OCI-LY1 (cell line): ENCODE measurements around the gene L3MBTL1.
"Not testable (repeated sequence)": the region's sequence is repeated elsewhere in the genome, so short reads cannot be mapped to it uniquely, and the experiment has no call there.

Experiments used
- H2AFZ ChIP-seq: fragments of 200-600 bp; sonication (generic), shearing (Covaris generic); 2 replicates; pipeline ENCODE4 v1.6.0; 2014; ENCODE audit warnings: antibody characterized with exemption, mild to moderate bottlenecking, low read length
- H3F3A ChIP-seq: fragments of 200-600 bp; sonication (generic), shearing (Covaris generic); 2 replicates; pipeline ENCODE4 v1.6.0; 2014; ENCODE audit warnings: mild to moderate bottlenecking, antibody characterized with exemption, low read length, moderate library complexity; ENCODE audit not compliant: insufficient read depth
- H3K27ac ChIP-seq: fragments of 200-600 bp; sonication (generic); 2 replicates; pipeline ENCODE4 v1.5.1; 2014; ENCODE audit warnings: low read length, mixed run types, mild to moderate bottlenecking, low read depth; ENCODE audit not compliant: poor library complexity, severe bottlenecking
- H3K27me3 ChIP-seq: fragments of 200-600 bp; sonication (generic); 2 replicates; pipeline ENCODE4 v1.6.0; 2014; ENCODE audit warnings: antibody characterized with exemption, mild to moderate bottlenecking, low read length, moderate library complexity; ENCODE audit not compliant: insufficient read depth
- H3K36me3 ChIP-seq: fragments of 200-600 bp; sonication (generic); 2 replicates; pipeline ENCODE4 v1.6.1; 2014; ENCODE audit warnings: mild to moderate bottlenecking, antibody characterized with exemption, low read length, moderate library complexity, mixed read lengths; ENCODE audit not compliant: insufficient read depth
- H3K4me1 ChIP-seq: fragments of 200-600 bp; sonication (generic); 2 replicates; pipeline ENCODE4 v1.5.1; 2014; ENCODE audit warnings: mild to moderate bottlenecking, low read length, moderate library complexity; ENCODE audit not compliant: insufficient read depth, severe bottlenecking
- H3K4me2 ChIP-seq: fragments of 200-600 bp; sonication (generic), shearing (Covaris generic); 2 replicates; pipeline ENCODE4 v1.6.1; 2014; ENCODE audit warnings: low read length
- H3K4me3 ChIP-seq: fragments of 200-600 bp; sonication (generic); 2 replicates; pipeline ENCODE4 v1.5.1; 2014; ENCODE audit warnings: low read length, low read depth, mild to moderate bottlenecking, mixed read lengths; ENCODE audit not compliant: poor library complexity, severe bottlenecking
- H3K79me2 ChIP-seq: fragments of 200-600 bp; shearing (Covaris generic); 2 replicates; pipeline ENCODE4 v1.6.1; 2016; ENCODE audit warnings: mixed run types, low read length, mixed read lengths; ENCODE audit not compliant: insufficient read depth
- H3K9ac ChIP-seq: fragments of 200-600 bp; sonication (generic), shearing (Covaris generic); 2 replicates; pipeline ENCODE4 v1.6.1; 2014; ENCODE audit warnings: mild to moderate bottlenecking, low read length, mixed read lengths
- H3K9me2 ChIP-seq: fragments of 200-600 bp; sonication (generic), shearing (Covaris generic); 2 replicates; pipeline ENCODE4 v1.6.1; 2014; ENCODE audit warnings: low read depth, mild to moderate bottlenecking, low read length, mixed read lengths
- H3K9me3 ChIP-seq: fragments of 200-600 bp; shearing (Covaris generic); 2 replicates; pipeline ENCODE4 v1.6.1; 2014; ENCODE audit warnings: low read length, mixed read lengths
- H4K20me1 ChIP-seq: fragments of 200-600 bp; sonication (generic), shearing (Covaris generic); 2 replicates; pipeline ENCODE4 v1.6.0; 2016; ENCODE audit warnings: mild to moderate bottlenecking, low read length; ENCODE audit not compliant: insufficient read depth
- CTCF ChIP-seq: fragments of 200-600 bp; sonication (generic), shearing (Covaris generic); IDR thresholded peaks from 2 replicates; pipeline ENCODE4 v1.5.1; 2017; ENCODE audit warnings: mild to moderate bottlenecking, antibody characterized with exemption, low read length, moderate library complexity, mixed read lengths
- EZH2 ChIP-seq: fragments of 200-600 bp; sonication (generic), shearing (Covaris generic); IDR thresholded peaks from 2 replicates; pipeline ENCODE4 v1.8.0; 2017; ENCODE audit warnings: borderline replicate concordance, mixed run types, mild to moderate bottlenecking, antibody characterized with exemption, low read length, moderate library complexity, mixed read lengths

L3MBTL1 gene

GRCh38 chr20:43490038-43490437 is 17.5 kb upstream of the L3MBTL1 start:
- no peak overlapping the region for H2AFZ ChIP-seq
- H3F3A ChIP-seq, result no peaks in the 10 kb centered on the region
- H3K4me3 ChIP-seq, result no peak overlapping the region
- H3K4me1 ChIP-seq, result no peaks in the 10 kb centered on the region
- no peaks in the 10 kb centered on the region for H3K27me3 ChIP-seq
- no peaks in the 10 kb centered on the region for H3K79me2 ChIP-seq
- H3K9ac ChIP-seq, result no peak overlapping the region
- H3K9me2 ChIP-seq, result no peaks in the 10 kb centered on the region
- TF ChIP-seq EZH2 (no peak), CTCF (no peak)
- no peak overlapping the region for H3K4me2 ChIP-seq
- H3K36me3 ChIP-seq, result no peaks in the 10 kb centered on the region; the same call in 1 of the 2 replicates
- H4K20me1 ChIP-seq, result no peaks in the 10 kb centered on the region
- no peaks in the 10 kb centered on the region for H3K9me3 ChIP-seq
- no peak overlapping the region for H3K27ac ChIP-seq

- Histone ChIP-seq H3F3A (no peaks in the 10 kb centered on the region), H3K9ac (no peak overlapping the region), H3K4me1 (no peaks in the 10 kb centered on the region), H3K79me2 (no peaks in the 10 kb centered on the region), H3K36me3 (no peaks in the 10 kb centered on the region), H3K9me3 (no peaks in the 10 kb centered on the region), H4K20me1 (no peaks in the 10 kb centered on the region), H3K27ac (no peak overlapping the region), H3K4me3 (no peak overlapping the region), H3K27me3 (peaks cover 6% of the 10 kb centered on the region; the same call in 1 of the 2 replicates), H2AFZ (no peak overlapping the region), H3K9me2 (no peaks in the 10 kb centered on the region), H3K4me2 (no peak overlapping the region)
- TF ChIP-seq EZH2 (no peak), CTCF (no peak)
Measured at GRCh38 chr20:43492101-43492500, 15.4 kb upstream of the L3MBTL1 start.

GRCh38 chr20:43495388-43495787 is 12.1 kb upstream of the L3MBTL1 start:
- H3F3A ChIP-seq, result no peaks in the 10 kb centered on the region
- no peak overlapping the region for H3K4me2 ChIP-seq
- H3K9me2 ChIP-seq, result no peaks in the 10 kb centered on the region
- H3K9me3 ChIP-seq, result no peaks in the 10 kb centered on the region
- no peak overlapping the region for H3K4me3 ChIP-seq
- H4K20me1 ChIP-seq, result no peaks in the 10 kb centered on the region
- no peaks in the 10 kb centered on the region for H3K4me1 ChIP-seq
- no peak overlapping the region for H2AFZ ChIP-seq
- peaks cover 6% of the 10 kb centered on the region; the same call in 1 of the 2 replicates for H3K27me3 ChIP-seq
- H3K79me2 ChIP-seq, result no peaks in the 10 kb centered on the region
- no peak for TF ChIP-seq CTCF
- no peak for TF ChIP-seq EZH2
- no peaks in the 10 kb centered on the region for H3K36me3 ChIP-seq
- H3K27ac ChIP-seq, result no peak overlapping the region
- H3K9ac ChIP-seq, result no peak overlapping the region

GRCh38 chr20:43502021-43502420 is 5.5 kb upstream of the L3MBTL1 start:
- not testable (repeated sequence) for H3K9me2 ChIP-seq

More at GRCh38 chr20:43502021-43502420, 5.5 kb upstream of the L3MBTL1 start:
- not testable (repeated sequence) for H3K27me3 ChIP-seq, H3K4me3 ChIP-seq, H3F3A ChIP-seq, H2AFZ ChIP-seq, H3K4me1 ChIP-seq, H3K9ac ChIP-seq, H3K79me2 ChIP-seq, H3K4me2 ChIP-seq, H3K36me3 ChIP-seq, H4K20me1 ChIP-seq, H3K9me3 ChIP-seq, H3K27ac ChIP-seq
